Mesendoderm (in vitro differentiated cells): ENCODE measurements around the gene CBFA2T2.
"Not testable (repeated sequence)": the region's sequence is repeated elsewhere in the genome, so short reads cannot be mapped to it uniquely, and the experiment has no call there.

Experiments used
- DNase-seq: peaks from one replicate; pipeline ENCODE4 v3.0.0; 2013
- H2AK5ac ChIP-seq: 2 replicates; pipeline ENCODE4 v1.6.1; 2013; ENCODE audit warnings: low read length, inconsistent platforms
- H2BK120ac ChIP-seq: 2 replicates; pipeline ENCODE4 v1.6.1; 2013; ENCODE audit warnings: low read depth, mild to moderate bottlenecking, low read length, moderate library complexity, mixed read lengths
- H2BK15ac ChIP-seq: replicated peaks from 2 replicates; pipeline ENCODE4 v1.6.1; 2013; ENCODE audit warnings: low read depth, mild to moderate bottlenecking, moderate library complexity
- H2BK5ac ChIP-seq: 2 replicates; pipeline ENCODE4 v1.6.1; 2013; ENCODE audit warnings: low read length, inconsistent platforms
- H3K18ac ChIP-seq: 2 replicates; pipeline ENCODE4 v1.6.1; 2013; ENCODE audit warnings: mild to moderate bottlenecking, low read length, mixed read lengths
- H3K23ac ChIP-seq: one replicate; pipeline ENCODE4 v1.6.1; 2013; ENCODE audit warnings: low read length
- H3K27ac ChIP-seq: 2 replicates; pipeline ENCODE4 v1.5.1; 2013; ENCODE audit warnings: low read depth, mild to moderate bottlenecking, inconsistent platforms, low read length, moderate library complexity
- H3K27me3 ChIP-seq: 2 replicates; pipeline ENCODE4 v1.6.1; 2013; ENCODE audit warnings: low read length, control low read depth, mild to moderate bottlenecking, inconsistent platforms; ENCODE audit not compliant: insufficient read depth, poor library complexity
- H3K36me3 ChIP-seq: 2 replicates; pipeline ENCODE4 v1.6.1; 2013; ENCODE audit warnings: low read length, inconsistent platforms; ENCODE audit not compliant: control insufficient read depth, insufficient read depth
- H3K4ac ChIP-seq: one replicate; pipeline ENCODE4 v1.6.1; 2013; ENCODE audit warnings: low read depth, mild to moderate bottlenecking, low read length, moderate library complexity
- H3K4me1 ChIP-seq: 2 replicates; pipeline ENCODE4 v1.6.1; 2013; ENCODE audit warnings: low read depth, low read length, inconsistent platforms; ENCODE audit not compliant: control insufficient read depth
- H3K4me2 ChIP-seq: 2 replicates; pipeline ENCODE4 v1.6.1; 2013; ENCODE audit warnings: low read length
- H3K4me3 ChIP-seq: 2 replicates; pipeline ENCODE4 v1.5.1; 2013; ENCODE audit warnings: mild to moderate bottlenecking, low read length
- H3K56ac ChIP-seq: one replicate; pipeline ENCODE4 v1.6.1; 2013; ENCODE audit warnings: low read length
- H3K79me1 ChIP-seq: 2 replicates; pipeline ENCODE4 v1.6.1; 2013; ENCODE audit warnings: low read length, inconsistent platforms
- H3K79me2 ChIP-seq: 2 replicates; pipeline ENCODE4 v1.6.1; 2013; ENCODE audit warnings: mild to moderate bottlenecking, low read length; ENCODE audit not compliant: control insufficient read depth, insufficient read depth
- H3K9ac ChIP-seq: 2 replicates; pipeline ENCODE4 v1.6.1; 2013; ENCODE audit warnings: low read length, inconsistent platforms
- H4K5ac ChIP-seq: one replicate; pipeline ENCODE4 v1.6.1; 2013; ENCODE audit warnings: low read length
- H4K8ac ChIP-seq: one replicate; pipeline ENCODE4 v1.6.1; 2013; ENCODE audit warnings: low read depth, mild to moderate bottlenecking, control low read depth, low read length, moderate library complexity
- WGBS: extraction: QIAGEN DNeasy Blood & Tissue Kit; methylation state at CpG from one replicate; pipeline ENCODE4 v1.1.7; 2013; ENCODE audit warnings: low lambda C conversion rate, missing lambda C conversion rate; ENCODE audit not compliant: insufficient coverage; ENCODE audit errors: extremely low coverage; 5-methylcytosine and 5-hydroxymethylcytosine counted together

The CBFA2T2 gene

GRCh38 chr20:33698966-33699365, 209.1 kb downstream of the CBFA2T2 start:
- not testable (repeated sequence) for H2BK15ac ChIP-seq, H3K18ac ChIP-seq, H3K56ac ChIP-seq, H3K4me1 ChIP-seq, H3K79me2 ChIP-seq, DNase-seq, H3K36me3 ChIP-seq, H2BK5ac ChIP-seq, H2BK120ac ChIP-seq, H4K5ac ChIP-seq, H4K8ac ChIP-seq, H3K4ac ChIP-seq, H2AK5ac ChIP-seq, H3K27me3 ChIP-seq, H3K4me2 ChIP-seq, H3K79me1 ChIP-seq, H3K9ac ChIP-seq, H3K27ac ChIP-seq, H3K23ac ChIP-seq, H3K4me3 ChIP-seq
- no CpG with 5 or more reads among the region's 27 CpGs for WGBS
